Stimulated activated CD8-positive, alpha-beta memory T cell treated with anti-CD3 and anti-CD28 coated beads, Interleukin-12 subunit alpha, Interleukin-12 subunit beta, amount 100 ng/mL, for 4 hours (primary cell): ENCODE data around the gene PARD3B.

Experiments
- DNase-seq: peaks from one replicate; pipeline ENCODE4 v3.0.0-alpha.2; 2020; ENCODE audit warnings: low read depth

Gene PARD3B

DNA sequence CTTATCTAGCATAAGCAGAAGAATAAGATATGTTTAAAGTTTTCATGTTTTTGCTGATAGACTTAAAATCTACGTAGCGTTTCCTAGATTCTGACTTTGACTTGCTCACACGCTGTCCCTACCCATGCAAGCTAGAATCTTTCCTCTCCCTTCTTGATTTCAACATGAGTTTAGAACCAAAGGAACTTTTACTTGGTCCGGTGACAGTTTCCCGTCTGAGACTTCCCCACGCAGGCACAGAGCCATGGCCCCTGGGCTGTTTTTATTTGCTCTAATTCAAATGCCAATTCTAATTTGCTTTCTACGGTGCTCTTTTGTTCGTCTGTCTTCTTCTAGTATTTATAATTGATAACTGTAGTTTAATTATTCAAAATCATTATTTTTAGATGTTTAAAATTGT, 467.7 kb downstream of the PARD3B start:
- DNase-seq = no peak

DNA sequence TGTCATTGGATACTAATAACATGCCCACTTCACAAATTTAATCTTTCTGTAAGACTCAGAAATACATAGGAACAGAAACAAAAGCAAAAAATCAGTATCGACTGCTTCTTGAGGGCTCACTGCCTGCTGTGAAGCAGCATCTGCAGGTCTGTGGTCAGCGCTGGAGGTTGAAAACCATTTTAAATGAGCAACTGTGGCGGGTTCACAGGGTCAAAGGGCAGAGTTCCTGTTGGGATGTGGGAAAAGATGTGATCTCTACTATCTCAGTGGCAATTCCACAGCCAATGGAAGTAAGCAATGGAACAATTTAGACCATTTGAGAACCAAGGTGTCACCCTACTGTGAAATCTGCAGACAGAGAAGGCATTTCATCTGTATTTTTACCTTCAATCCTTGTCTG, 468.3 kb downstream of the PARD3B start:
- no peak for DNase-seq

DNA sequence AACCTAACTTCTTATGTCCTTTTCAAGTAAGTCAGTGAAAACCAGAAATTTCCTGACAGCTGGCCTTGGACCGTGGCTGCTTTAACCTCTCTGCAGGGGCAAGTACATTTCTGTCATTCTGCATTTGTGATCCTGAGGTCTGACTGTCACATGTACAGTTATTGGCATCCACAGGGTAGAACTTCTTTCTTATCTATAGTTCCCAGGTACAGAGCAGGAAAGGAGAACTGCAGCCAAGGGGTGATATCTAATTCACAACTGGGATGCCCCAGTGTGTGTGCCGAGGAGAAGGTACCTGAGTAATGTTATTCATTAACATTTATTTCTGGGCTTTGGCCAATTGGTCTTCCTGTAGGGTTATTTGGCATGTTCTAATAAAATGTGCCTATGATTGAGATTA, 468.9 kb downstream of the PARD3B start:
- no peak for DNase-seq

DNA sequence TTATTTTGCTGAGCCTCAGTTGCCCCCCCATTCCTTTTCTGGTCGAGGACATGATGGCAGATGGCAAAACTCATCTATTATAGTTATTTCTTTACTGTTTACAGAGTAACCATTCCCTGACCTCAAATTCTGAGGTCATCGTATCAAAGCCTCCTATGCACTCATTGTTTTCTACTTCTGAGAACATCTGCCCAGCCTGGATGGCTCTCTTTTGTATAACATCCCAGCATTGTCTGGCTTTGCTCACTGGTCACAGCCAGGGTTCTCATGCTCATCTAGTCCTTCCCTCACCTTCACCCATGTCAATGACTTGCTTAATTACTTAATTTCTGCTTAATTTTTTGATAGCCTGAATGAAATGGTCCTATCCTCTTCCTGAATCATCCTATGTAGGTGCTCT, 472.1 kb downstream of the PARD3B start:
- no peak for DNase-seq

DNA sequence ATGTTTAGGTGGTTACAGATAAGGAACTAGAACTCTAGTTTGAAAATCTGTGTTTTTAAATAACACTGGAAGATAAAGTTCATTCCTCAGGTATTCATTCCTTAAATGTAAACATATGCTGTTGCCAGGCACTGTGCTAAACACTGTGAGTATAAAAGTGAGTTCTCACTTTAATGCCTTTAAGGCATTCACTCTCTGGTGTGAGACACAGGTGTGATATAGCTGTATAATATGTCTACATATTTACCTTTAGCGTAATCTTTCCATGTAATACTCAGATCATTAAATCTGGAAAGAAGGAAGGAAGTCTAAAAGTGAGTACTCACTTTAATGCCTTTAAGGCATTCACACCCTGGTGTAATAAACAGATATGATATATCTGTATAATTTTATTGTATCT, 472.6 kb downstream of the PARD3B start:
- no peak for DNase-seq

DNA sequence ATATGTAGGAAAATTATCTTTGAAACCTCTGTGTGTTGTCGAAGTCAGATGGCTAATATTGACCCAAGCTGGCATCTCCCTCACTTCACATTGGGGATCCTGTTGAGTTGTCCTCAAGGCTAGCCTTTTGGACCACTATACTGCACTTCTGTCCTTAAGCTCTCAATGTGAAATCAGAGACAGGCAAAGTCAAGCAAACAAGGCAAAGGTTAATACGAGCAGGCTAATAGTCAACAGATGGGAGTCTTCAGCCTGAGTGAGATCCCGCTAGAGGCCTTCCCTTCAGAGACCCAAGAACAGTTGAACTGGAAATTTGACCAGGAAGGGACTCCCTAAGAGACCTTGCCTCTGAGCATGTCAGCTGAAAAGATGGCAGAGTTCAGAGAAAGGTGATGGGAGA, 475.4 kb downstream of the PARD3B start:
- no peak for DNase-seq

DNA sequence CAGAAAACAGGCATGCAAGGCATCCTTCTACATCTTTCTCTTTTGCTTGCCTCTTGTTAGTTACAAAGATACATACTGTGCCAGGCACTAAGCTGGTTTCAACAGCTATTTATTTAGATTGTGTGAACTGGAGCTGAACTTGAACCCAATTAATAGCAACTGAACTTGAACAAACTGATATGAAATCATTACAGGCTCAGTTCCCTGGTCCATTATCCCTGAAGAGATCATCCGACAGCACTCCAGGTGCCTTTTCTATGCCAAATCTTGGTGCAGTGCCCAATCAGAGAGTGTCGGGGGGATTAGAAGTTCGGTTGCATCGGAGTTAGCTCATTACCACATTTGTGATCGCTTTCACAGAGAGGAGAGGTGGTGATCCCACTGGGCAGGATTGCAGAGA, 477.6 kb downstream of the PARD3B start:
- no peak for DNase-seq

DNA sequence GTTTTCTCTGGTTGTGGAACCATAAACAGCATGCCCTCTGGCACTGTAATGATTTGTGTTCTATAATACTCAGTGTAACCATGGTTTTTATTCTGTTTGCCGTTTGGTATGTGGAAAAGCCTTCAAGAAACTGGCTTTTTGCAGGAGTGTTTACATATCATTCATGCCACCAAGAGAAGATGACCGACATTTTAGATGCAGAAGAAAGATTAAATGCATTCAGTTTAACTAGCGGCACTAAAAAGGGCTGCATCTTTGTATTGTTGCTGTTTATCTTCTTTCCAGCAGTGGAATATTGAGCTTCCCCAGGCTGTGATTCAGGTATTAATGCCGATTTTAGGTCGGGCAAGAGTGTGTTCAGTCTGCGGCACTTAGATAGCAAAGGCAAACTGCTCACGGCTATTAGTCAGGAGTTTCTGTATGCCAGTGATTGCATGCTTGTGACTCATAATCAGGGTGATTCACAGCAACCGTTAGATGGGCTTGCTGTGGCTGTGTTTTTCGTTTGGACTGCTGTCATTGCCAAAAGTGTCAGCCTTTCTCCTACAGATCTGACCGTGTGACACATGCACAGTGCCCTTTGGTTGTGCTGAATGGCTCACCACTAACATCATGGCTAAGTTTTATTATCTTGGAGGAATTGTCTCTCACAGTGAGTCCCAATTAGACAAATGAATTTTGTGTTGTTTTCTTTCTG, 479.7 kb downstream of the PARD3B start:
- DNase-seq = no peak

DNA sequence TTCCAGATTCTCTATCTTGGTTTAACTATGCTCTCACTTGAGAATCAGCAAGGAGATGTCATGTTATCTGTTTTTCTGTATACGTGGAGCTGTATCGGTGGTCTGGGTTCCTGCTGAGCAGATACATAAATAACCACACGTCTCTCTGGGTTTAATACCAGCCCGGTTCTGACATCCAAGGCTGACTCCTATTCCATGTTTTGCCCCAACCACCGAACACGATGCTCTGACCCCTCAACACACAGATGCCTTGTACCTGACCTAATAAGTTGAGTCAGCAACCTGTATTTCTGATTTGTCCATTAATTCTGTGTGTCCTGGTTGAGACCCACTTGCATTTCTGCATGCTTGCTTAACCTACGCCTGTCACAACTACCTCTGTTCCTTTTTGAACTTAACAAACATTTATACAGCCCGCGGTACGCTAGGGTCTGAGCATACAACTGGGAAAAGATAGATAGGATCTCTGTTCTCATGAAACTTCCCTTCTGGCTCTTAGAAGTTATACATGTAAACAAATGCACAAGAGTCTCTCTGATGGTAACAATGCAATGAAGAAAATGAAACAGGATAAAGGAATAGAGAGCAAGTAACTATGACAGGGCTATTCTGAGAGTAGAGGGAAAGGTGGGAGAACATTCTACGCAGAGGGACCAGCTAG, 480.4 kb downstream of the PARD3B start:
- no peak for DNase-seq

DNA sequence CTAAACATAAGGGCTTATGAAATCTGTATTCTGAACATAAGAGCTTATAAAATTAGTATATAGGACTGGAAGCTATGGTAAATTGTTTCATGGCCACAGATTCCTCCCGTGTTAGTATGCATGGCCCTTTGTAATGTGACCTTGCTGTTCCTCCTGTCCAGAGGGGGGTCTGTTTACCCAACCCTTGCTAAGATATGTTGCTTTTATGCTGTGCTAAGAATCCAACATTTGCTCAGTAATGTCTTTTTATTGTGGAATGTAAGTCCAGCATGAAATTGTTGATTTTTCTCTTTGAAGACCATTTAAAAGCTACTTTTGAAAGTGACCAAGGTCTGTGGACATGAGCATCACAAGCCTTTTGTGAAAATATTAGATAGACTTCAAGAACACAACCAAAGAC, 485.4 kb downstream of the PARD3B start:
- no peak for DNase-seq

DNA sequence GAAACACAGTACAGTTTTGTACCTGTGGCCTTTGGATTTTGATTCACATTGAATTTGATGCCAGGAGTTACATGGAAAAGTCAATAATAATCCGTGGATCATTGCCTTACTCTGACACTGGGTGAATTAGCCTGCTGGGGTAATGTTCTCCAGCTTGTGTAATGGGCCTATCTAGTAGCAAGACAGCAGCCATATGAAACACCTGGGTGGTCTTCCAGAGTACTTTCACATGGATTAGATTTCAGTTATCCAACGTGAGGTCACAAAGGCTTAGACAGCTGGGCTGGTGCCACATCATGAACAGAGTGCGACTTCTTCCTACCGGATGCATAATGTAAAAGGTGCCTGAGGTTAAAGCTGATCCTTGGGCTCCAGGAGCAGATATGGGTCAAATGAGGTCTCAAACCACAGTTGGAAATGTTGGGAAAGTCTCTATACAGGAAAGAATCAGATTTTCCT, 486.8 kb downstream of the PARD3B start:
- DNase-seq = no peak

DNA sequence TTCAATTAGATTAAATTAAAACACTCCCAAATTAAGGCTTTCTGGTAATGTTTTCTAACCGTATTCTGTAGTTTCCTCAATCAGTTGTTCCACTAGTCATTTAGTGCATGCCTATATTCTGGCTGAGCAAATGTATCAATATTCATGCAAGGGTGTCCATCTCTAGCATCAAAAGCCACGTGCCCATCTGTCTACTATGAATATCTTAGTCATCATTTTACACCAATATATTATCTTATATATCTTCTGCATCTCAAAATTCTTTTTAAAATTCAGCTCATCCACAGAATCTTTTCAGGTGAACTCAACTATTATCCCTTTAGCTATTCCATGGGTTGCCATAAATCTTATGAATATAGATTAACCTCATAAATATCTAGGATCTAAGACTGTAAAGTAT, 488.2 kb downstream of the PARD3B start:
- no peak for DNase-seq

DNA sequence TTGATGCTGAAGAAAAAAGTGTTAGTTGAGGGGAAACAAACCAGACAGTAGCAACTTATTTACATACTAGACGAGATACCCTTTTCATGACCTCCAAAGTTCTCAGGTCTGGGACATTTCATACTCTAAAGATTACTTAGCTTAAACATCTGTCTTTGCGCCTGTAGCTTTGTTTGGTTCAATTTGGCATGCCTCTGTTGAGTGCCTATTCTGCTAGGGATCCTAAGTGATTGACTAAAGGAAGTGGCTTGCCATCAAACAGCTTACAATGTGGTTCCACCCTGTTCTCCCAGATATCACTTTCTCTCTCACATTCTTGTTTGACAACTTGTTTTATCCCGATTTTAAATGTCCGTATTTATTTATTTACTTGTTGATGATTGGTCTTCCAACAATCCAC, 488.8 kb downstream of the PARD3B start:
- no peak for DNase-seq

DNA sequence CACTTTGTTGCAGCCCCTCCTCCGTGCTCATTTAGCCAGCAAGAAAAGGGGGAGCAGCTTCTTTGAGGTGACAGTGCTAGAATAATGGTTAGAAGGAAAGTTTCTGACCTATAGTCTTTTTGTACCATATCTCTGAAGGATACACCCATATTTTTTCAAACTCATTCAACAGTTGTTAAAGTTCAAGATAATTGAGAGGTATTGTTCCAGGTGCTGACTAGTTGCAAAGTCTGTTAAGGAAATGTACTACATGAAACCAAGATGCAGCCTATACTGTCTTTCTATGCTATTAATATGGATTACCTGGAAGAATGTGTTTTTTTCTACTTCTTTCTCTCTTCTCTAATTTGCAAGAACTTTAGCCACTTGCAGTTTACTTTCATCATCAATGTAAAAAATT, 495.0 kb downstream of the PARD3B start:
- no peak for DNase-seq

DNA sequence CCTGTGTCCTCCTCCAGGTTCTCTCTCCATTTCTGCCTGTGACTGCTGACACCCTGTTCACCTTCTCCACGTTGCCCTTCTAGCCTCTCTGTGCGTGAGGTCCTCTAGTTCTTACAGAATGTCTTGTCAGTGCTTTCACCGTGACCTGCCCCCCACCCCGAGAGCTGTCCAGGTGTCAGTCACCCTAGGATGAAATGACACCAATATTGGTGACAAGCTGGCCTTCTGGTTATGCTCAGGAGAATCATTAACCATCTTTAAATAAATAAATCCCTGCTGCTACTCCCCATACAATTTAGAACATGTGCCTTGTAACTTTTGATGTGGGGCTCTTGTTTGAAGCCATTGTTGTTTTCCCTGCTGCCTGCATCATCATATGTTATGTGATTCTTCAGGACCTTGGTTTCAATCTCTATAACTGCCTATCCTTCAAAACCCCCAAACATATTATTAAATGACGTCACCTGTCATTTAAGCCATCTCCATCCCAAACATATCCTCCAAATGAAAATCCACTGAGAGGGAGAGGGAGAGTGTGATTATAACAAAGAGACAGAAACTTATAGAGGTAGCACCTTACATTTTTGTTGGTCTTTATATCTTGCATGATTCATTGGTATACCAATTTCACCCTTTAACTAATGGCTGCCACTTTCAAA, 496.3 kb downstream of the PARD3B start:
- no peak for DNase-seq

DNA sequence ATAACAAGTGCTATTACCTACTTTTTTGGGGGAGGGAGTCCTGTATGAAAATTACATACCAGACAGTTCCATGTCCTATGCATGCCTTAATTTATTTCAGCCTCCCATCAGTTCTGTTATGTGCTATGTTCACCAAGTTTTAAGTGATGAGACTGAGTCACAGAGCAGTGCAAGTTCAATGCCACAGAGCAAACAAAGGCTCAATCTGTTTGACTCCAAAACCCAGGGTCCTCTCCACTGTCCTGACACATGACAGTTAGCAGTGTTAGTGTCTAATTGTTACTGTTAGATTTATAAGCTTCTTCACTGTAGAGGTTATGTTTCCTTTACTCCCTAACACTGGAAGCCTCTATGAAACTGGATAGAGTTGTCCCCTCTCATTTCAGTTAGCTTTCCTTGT, 498.0 kb downstream of the PARD3B start:
- no peak for DNase-seq

DNA sequence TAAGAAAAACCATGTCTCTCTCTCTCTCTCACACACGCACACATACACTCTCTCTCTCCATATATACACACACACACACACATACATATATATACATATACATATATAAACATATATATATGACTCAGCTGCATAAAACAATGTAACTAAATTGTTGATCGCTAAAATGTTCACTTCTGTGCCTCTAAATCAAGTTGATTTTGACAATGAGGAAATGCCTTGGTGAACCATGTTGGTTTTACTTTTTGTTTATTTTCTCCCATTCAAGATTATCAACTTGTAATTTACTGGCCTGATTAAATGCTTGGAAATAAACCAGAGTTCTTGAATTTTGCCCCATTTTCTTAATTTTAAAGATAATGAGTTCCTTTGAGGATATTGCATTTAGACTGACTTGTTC, 500.4 kb downstream of the PARD3B start:
- no peak for DNase-seq

DNA sequence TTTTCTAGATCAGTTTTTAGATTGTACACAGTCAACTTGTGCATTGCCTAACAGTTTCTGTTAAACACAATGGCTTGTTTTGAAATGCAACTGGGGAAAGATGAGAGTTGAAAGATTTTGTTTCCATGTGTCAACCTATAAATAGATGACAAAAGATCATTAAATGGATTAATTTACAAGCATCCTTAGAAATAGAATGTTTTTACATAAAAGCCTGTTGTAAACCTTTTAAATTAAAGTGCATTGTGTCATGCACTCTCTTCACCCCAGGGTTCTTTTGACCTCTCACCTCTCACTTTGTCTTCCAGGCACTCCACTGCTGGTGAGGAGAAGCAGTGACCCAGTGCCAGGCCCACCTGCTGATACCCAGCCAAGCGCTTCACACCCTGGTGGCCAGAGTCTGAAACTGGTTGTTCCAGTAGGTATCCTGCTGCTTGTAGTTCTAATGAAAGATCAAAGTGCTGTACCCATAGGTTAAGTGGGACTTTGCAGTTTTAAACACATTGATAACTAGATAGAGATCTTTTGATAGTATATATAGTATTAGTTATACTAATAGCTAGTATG, 502.1 kb downstream of the PARD3B start:
- no peak for DNase-seq

DNA sequence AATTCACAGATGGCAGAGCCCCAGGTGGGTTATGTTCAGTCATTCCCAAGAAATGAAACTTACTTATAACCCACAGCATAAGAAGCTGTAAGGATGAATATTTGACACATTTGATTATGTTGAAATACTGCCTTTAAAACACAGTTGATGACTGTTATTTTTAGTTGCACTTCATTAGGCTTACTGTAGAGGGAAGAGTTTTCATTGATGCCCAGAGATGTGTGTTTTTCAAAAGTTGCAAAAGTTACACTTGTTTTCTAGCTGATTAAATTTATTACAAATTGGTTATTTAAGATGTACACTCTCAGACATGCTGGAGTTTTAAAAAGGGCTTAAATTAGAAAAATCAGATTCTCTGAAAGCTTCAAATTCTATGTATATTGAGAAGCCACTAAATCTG, 506.1 kb downstream of the PARD3B start:
- DNase-seq = no peak

DNA sequence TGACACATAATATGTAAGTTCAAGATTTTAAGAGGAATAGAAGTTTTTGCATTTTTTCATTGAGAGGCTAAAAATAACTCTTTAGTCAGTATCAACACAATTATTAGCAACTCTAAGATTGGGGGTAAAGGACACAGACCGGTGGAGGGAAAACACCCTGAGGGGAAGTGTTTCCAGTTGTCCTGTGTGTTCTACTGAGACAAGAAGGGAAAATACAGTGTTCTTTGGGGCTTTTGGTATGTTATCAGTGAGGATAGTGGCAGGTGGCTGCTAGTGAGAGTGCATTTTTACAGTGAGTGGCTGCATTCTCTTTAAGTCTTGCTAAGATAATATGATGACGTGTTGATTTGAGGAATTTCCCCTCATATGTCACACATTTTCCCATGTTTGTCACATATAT, 507.5 kb downstream of the PARD3B start:
- DNase-seq = no peak

DNA sequence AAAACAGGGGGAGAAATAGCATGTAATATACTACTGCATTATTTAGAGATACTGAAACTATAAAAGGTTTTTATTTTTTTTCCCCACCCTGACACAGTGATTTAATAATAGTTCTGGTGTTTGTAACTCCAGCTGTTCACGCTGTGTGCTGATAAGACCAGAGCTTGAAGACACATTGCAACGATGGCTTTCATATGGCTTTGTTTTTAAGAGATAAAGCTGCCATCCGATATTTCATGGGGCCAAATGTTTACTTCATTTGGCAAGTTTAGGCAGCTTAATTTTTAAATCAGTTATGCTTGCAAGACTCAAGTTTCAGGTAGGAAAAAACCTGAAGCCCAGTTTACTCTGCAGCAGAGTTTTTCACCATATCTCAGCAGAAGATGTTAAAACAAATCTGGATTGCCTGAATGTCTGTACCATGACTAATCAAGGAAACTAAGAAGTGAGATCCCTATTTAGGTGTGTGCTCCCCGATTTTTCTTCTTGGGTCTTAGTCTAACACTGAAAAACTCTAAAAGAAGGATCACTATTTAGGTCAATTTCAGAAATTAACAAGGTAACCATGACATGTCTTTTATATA, 508.6 kb downstream of the PARD3B start:
- DNase-seq = no peak

DNA sequence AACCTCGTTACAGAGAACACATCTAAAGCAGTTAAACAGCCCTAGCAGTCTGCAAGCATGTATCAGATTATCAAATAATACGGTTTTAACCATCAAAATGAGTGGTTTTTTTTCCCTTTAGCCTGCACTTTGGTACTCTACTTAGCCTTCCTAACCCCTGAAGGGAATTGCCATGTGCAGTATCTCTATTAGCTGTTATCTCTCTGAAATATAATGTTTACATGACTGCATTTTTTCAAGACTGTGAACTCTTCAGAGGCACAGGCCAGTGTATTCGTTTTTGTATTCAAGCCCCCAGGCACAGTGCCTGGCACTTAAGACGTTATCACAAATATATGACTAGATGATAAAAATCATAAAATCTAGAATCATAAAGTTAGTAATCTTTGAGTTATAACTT, 509.5 kb downstream of the PARD3B start:
- no peak for DNase-seq

DNA sequence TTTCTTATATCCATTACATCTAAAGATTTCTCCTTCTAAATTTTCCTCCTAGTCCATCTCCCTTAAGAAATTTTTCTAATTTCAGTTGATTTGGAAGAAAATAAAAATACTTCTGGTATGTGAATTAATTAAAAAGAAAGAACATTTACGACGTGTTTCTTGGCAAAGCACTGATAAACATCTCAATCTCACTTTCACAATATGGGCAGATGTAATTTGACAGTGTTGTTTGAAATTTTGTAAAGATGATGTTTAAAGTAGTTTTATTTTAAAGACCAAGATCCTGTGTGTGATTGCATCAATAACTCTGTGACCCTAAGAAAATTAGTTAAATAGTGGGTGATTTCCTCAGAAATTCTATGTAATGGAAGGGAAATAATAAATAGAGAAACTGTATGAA, 510.0 kb downstream of the PARD3B start:
- DNase-seq = no peak
